K562 (cell line): Measurements from ENCODE around the gene ZSWIM8.

Experiments
- BDP1 ChIP-seq: IDR thresholded peaks from 3 replicates; pipeline ENCODE4 v1.6.1; 2011; ENCODE audit not compliant: insufficient read length, insufficient read depth
- BMI1 ChIP-seq: fragments of 150-350 bp; IDR thresholded peaks from 2 replicates; pipeline ENCODE4 v1.6.1; 2014; ENCODE audit warnings: low read length
- EZH2 ChIP-seq: IDR thresholded peaks from 2 replicates; pipeline ENCODE4 v1.6.1; 2012; ENCODE audit warnings: low read depth, mild to moderate bottlenecking, inconsistent platforms, low read length, borderline replicate concordance
- FOXK2 ChIP-seq, 2 experiments: fragments of 450-650 bp; IDR thresholded peaks in 1 of 2; conservative IDR thresholded peaks in 1 of 2; 2 replicates each; pipeline ENCODE4 v1.6.1; 2016; ENCODE audit warnings: low read depth in 2 of 2, mild to moderate bottlenecking in 1 of 2
- GABPA ChIP-seq: fragments of 200-800 bp; sonication (Bioruptor generic); conservative IDR thresholded peaks from 2 replicates; pipeline ENCODE4 v1.6.1; 2016; ENCODE audit warnings: low read depth, missing genetic modification characterization, missing compliant biosample characterization
- IFI16 ChIP-seq: fragments of 250-450 bp; sonication (Bioruptor Pico); IDR thresholded peaks from 2 replicates; pipeline ENCODE4 v2.1.2; 2022; ENCODE audit warnings: mild to moderate bottlenecking, inconsistent platforms
- IRF9 ChIP-seq: fragments of 450-650 bp; IDR thresholded peaks from 2 replicates; pipeline ENCODE4 v1.6.1; 2016; ENCODE audit warnings: missing biosample characterization, missing genetic modification characterization
- KDM5B ChIP-seq: fragments of 200-600 bp; sonication (generic); IDR thresholded peaks from 2 replicates; pipeline ENCODE4 v1.6.1; 2012; ENCODE audit warnings: low read depth, mild to moderate bottlenecking, moderate library complexity, low read length, control low read depth, inconsistent platforms; ENCODE audit not compliant: insufficient replicate concordance
- KLF1 ChIP-seq: fragments of 450-650 bp; IDR thresholded peaks from 2 replicates; pipeline ENCODE4 v1.6.1; 2016; ENCODE audit warnings: missing genetic modification characterization, missing compliant biosample characterization
- POLR2AphosphoS5 ChIP-seq: IDR thresholded peaks from 2 replicates; pipeline ENCODE4 v1.6.1; 2011; ENCODE audit warnings: mild to moderate bottlenecking, low read depth, low read length, moderate library complexity; ENCODE audit not compliant: control insufficient read depth, insufficient read depth
- ZC3H11A ChIP-seq: IDR thresholded peaks from 2 replicates; pipeline ENCODE4 v1.6.1; 2012; ENCODE audit warnings: low read depth, low read length, improper control_type of control experiment
- ZNF274 ChIP-seq: IDR thresholded peaks from 2 replicates; pipeline ENCODE4 v1.6.1; 2011; ENCODE audit warnings: low read depth, mild to moderate bottlenecking, low read length, moderate library complexity, borderline replicate concordance
- ZNF592 ChIP-seq: fragments of 450-650 bp; IDR thresholded peaks from 2 replicates; pipeline ENCODE4 v1.6.1; 2017; ENCODE audit warnings: antibody characterized with exemption, mild to moderate bottlenecking

GRCh38 chr10:73808021-73808815, 22.8 kb downstream of the ZSWIM8 start:
- no peak for TF ChIP-seq IFI16
- TF ChIP-seq POLR2AphosphoS5 = no peak
- TF ChIP-seq GABPA = no peak
- no peak for TF ChIP-seq FOXK2 (conservative IDR thresholded peaks at IDR 0.05 in 1 of 2, IDR thresholded peaks at IDR 0.05 in 1 of 2; ENCODE audit: low read depth in 2 of 2)
- TF ChIP-seq BMI1 = no peak
- TF ChIP-seq EZH2 = no peak
- no peak for TF ChIP-seq ZNF592
- TF ChIP-seq BDP1 = no peak
- no peak for TF ChIP-seq ZC3H11A
- no peak for TF ChIP-seq IRF9 (tag)
- no peak for TF ChIP-seq ZNF274
- no peak for TF ChIP-seq KDM5B
- TF ChIP-seq KLF1 = no peak
